ENCODE measurements around the gene NOC4L.

The NOC4L gene

GRCh38 chr12:132201391-132202120, 57.3 kb downstream of the NOC4L start:
- DNase-seq = no peak

Data from hematopoietic multipotent progenitor cell treated with erythropoietin and hydrocortisone succinate and interleukin-3 and kit ligand, for 8 days (in vitro differentiated cells).